Measurements from ENCODE around the gene LUZP1.
A peak's percentile ranks its signal among the peaks of the same experiment; 100 is the strongest.

The LUZP1 gene

GRCh38 chr1:23114424-23115079 lies 54.1 kb downstream of the LUZP1 start:
- no peak for DNase-seq

GRCh38 chr1:23111600-23112535 lies 56.8 kb downstream of the LUZP1 start:
- no peak for DNase-seq

DNA sequence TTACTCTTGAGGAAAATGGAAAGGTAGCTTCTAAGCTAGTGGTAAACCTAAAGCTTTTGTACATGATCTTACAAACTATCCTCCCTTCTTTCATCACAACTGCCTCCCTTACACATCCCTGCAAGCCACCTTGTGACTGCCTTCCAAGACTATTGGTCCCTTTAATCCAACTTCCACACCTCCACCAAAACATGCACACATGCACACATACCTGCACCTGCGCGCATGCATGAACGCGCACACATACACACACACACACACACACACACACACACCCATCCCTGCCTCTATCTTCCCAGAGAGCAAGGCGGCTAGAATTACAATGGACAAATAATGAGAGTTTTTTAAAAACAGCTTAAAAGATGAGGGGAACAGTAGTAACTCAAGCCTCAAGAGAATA lies 58.3 kb downstream of the LUZP1 start:
- no peak for DNase-seq

DNA sequence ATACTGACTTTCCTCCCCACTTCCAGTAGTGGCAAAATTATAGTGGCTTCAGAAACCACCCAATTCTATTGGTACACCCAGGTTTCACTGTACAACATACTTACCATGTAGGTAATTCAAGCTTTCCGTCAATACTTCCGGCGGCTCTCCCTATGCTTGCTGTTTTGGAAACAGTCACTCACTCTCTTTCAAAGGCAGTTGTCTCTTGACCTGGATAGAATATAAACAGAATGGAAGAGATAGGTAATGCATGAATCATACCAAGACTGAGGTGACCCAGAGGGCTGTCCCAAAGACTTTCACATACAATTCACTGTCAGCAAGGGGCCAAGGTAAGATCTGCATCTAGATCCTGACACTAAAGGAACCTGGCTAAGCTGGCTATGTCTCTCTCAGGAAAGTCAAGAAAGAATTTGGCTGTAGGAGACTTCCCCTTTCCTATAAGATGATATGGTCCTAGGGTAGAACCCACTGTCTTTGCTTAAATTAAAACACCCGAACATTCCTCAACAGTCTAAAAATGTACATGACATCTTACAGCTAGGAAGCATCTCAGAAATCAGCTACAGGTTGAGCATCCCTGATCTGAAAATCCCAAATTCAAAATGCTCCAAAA lies 59.6 kb downstream of the LUZP1 start:
- no peak for DNase-seq

GRCh38 chr1:23103001-23103889 lies 65.4 kb downstream of the LUZP1 start:
- no peak for DNase-seq

DNA sequence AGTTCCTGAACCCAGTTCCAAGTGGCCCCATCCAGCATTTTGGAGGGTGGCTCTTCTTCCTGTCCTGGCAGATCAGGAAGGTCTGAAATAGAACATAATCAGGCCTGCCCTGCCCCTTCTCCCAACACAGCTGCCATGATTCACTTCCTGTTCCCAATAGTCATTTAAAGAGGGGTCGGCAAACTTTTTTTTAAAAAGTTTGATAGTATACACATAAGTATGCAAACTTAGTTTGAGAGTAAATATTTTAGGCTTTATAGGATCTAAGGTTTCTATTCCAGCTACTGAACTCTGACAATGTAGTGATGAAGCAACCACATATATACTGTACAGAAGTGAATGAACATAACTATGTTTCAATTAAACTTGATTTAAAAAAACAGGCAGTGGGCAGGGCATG lies 66.4 kb downstream of the LUZP1 start:
- DNase-seq, result no peak

DNA sequence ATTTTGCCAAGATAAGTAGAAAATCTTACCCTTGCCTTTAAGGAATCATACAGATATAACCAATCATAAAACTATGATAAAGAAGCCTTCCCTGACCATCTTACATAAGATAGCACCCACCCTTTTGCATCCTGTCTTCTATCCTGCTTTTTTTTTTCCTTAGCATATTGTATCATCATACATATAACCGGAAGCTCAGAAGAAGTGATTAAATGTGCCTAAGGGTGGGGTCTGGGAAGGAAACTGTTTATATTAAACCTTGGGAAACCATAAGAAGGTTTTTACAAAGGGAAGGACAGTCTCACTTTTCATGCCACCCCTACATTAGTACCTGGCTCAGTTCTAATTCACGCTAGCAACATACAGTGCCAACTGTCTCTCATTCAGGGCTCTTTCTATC lies 66.8 kb downstream of the LUZP1 start:
- DNase-seq, result no peak

- DNase-seq, result no peak
Measured at GRCh38 chr1:23101101-23101827, 67.4 kb downstream of the LUZP1 start.

- DNase-seq, result no peak
Measured at GRCh38 chr1:23100074-23100748, 68.4 kb downstream of the LUZP1 start.

DNA sequence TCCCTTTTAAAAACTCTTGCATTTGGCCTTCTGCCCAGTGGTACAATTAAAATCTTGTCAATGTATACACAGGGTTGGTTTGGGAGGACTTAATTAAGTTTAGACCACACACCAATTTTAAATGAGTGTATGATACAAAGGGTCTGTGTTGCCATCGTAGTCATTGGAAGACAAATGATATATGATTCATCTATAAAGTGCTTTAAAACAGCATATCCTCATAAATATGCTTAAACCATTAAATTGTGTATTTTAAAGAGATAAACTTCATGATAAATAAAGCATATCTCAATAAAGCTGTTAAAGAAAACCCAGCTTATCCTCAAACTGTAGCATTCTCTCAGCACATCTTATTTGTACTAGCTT lies 69.5 kb downstream of the LUZP1 start:
- DNase-seq, result no peak

GRCh38 chr1:23098463-23099170 lies 70.0 kb downstream of the LUZP1 start:
- peak; percentile 63 for DNase-seq

DNA sequence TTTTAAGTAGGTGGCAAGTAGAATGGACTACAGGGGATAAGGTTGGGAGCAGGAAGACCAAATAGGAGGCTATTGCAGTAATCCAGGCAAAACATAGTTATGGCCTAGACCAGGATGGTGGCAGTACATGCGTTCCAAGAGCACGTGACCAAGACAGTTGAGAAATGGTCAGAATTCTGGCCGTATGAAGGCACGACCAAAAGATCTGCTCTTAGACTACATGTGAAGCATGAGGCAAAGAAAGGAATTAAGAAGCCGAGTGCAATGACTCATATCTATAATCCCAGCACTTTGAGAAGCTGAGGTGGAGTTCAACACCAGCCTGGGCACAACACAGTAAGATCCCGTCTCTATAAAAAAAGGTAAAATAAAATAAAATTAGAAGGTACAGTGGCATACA lies 71.3 kb downstream of the LUZP1 start:
- no peak for DNase-seq

DNA sequence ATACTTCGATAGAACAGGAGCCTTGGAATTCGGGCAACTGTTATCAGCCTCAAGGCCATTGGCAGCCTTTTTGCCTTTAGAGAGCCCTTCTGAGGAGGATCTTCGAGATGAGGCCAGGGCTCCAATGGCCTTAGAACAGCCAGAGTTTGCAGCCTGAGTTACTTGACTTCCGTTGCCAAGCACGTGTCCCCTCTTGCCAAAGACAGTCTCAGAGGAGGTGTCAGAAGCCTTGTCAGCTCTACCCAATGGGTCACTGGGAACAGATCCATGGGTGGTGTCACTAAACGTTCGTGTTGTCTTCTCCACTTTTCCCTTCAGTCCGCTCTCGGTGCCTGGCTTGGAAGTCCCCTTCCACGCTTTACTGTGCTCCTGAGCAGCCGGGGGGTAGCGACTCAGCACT lies 76.2 kb downstream of the LUZP1 start:
- no peak for DNase-seq

- DNase-seq, result no peak
Measured at GRCh38 chr1:23091545-23091944, 77.1 kb downstream of the LUZP1 start.

- no peak for DNase-seq
Measured at GRCh38 chr1:23090056-23090455, 78.6 kb downstream of the LUZP1 start.

GRCh38 chr1:23088027-23088426 lies 80.6 kb downstream of the LUZP1 start:
- DNase-seq, result no peak

GRCh38 chr1:23085696-23086095 lies 83.0 kb downstream of the LUZP1 start:
- no peak for DNase-seq

DNA sequence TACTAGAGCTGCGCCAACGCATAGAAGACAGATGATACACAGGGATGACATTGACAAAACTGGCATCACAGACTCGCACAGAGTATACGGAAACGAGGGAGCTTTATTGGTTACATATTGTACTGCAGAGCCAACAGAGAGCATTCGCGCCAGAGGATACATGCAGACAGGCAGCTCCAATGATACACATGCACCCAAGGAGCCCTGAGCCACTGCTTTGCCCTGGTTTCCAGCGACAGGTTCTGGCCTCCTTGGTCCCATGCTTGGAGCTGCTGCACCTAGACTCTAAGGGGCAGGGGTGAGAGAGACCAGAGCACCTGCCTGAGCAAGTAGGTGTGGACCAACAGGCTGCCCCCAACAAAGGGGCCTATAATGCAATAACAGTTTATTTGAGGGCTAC lies 83.8 kb downstream of the LUZP1 start:
- no peak for DNase-seq

DNA sequence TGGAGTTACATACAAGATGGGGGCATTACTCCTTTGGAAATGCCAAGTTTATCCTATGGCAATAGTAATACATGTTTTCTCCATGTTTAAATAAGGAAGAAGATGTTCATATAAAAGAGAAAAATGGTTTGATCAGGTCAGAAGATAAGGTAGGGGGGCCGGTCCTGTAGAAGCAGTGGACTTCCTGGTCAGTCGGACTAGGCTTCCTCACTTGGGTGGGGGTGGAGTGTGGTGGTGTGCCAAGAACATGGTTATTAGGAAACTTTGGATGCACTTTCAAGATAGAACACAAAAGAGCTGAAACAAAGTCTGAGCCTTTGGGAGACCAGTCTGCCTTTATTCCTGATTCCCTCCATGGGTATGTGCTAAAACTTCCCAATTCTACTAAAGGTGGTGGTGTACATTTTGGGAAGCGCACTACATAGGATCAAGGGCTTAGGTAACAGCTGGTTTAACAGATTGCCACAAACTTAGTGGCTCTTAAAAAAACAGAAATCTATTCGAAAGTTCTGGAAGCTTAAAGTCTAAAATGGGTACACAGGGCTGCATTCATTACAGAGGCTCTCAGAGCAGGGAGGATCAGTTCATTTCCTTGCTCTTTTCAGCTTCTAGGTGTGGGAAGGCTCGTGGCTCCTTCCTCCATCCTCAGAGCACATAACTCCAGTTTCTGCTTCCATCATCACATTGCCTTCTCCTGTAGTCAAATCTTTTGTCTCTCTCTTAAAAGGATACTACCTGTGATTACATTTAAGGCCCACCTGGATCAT lies 84.8 kb downstream of the LUZP1 start:
- no peak for DNase-seq

- DNase-seq, result no peak
Measured at GRCh38 chr1:23081376-23081775, 87.3 kb downstream of the LUZP1 start.

All from left hindlimb (tissue), 1 donor.